GM19193 (cell line): Measurements from ENCODE around the gene IGSF10.

Experiments used
- POLR2A ChIP-seq: IDR thresholded peaks from 4 replicates; pipeline ENCODE4 v1.6.1; 2011; ENCODE audit not compliant: insufficient read depth, insufficient read length; ENCODE audit errors: extremely low read depth

IGSF10 gene

DNA sequence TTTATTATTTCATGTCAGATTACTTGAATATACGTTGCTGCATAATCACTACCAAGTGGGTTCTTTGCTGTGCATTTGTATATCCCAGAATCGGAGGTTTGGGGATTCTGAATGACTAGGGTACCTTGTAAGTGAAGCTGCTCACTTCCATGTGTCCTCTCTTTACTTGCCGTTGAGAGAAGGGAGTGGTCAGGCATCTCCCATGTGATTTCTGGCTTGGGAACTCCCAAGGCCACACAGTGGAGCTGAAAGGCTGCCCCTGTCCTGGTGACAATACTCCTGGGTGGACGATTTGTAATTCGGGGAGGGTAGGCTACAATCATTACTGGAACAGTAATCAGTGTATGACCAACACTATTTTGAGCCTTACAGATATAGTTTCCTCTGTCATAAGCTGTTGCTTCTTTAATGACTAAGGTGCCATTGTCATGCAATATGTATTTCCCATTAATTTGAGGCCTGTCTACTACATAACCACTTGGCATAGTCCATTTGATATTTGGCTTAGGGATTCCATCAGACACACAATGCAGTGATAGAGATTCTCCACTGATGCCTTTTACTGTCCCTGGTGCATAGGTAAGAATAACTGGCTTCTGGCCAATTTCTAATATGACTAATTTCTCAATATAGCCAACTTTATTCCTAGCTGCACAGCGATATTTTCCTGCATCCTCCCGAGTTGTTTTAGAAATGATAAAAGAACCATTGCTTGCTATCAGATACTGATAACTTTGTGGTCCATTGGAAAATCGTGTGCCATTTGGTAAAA is 24.0 kb downstream of the IGSF10 start:
- no peak for TF ChIP-seq POLR2A

DNA sequence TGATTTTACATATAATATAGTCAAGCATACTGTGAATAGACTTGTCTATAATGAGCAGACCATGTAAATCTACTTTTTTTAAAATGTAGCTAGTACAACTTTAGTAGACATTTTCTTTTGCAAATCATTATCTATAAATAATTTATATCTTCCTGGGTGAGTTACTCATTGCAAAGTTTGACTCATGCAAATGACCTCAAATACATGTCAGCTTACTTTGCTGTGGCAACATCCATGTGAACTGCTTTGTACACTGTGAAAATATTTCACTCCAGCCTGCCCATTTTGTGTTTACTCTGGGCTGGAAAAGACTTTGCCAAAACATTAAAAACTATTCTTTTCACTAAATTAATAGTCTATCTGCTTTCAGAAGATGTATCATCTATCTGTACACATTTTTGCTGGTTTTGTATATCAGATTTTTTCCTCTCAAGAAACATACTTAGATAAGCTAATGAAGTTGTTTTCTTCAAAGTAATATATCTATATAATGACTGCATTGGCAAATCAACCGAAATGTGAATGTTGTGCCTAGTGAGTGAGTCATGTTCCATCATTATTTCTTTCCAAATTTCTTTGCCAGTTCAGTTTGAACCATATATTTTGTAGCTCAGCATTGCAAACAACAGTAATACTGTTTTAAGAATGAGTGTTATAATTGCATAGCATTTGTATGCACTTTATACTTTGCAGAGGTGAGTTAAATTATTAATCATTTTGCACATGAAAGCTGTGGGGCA is 26.5 kb downstream of the IGSF10 start:
- no peak for TF ChIP-seq POLR2A

DNA sequence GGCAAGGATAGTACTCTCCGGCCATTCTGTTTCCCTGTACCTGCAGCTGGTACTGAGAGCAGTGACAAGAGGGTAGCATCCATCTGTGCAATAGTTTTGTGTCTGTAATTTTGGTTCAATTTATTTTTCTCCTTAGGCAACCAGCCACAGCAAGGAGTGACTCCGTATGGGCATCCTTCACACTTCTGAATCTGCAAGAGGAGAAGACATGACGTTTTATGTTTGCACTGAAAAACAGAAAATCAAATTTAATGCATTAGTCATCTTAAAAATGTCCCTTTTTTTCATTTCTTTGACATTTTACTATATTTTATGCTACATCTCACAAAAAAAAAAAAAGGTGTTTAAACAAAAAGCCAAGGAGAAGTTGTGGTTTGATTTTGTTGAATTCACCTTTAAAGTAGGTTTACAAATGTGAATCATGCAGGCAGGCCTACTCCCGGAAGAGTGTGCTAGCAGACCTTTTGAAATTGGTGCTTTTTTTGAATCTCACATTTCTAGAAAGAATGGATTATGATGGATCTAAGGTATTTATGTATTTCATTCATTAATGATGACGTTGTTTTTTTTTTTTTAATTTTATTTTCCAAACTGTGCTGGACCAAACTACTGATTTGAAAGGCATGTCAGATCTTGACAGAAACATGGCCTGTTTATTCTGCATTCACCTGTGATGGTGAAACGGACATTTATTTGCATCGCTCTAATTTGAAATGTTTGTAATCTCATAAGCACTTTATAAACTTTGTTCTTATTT is 28.1 kb downstream of the IGSF10 start:
- TF ChIP-seq POLR2A = no peak

DNA sequence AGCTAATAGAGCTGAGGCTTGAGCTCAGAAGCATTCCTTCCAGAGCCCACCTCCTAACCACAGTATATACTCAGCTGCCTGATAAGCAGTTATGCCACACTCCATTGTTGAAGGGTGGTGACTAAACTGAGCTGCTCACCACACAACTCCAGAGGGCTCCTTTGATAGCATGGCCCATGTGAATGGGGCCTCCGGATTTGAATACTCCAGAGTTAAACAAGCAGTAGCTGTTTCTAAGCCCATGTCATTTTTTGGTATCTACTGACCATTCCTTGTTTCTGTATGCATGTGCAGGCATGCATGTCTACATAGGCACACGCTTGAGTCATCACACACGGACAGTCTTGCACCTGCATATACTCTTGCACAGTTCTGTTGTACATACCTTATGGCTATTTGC is 28.9 kb downstream of the IGSF10 start:
- TF ChIP-seq POLR2A = no peak

DNA sequence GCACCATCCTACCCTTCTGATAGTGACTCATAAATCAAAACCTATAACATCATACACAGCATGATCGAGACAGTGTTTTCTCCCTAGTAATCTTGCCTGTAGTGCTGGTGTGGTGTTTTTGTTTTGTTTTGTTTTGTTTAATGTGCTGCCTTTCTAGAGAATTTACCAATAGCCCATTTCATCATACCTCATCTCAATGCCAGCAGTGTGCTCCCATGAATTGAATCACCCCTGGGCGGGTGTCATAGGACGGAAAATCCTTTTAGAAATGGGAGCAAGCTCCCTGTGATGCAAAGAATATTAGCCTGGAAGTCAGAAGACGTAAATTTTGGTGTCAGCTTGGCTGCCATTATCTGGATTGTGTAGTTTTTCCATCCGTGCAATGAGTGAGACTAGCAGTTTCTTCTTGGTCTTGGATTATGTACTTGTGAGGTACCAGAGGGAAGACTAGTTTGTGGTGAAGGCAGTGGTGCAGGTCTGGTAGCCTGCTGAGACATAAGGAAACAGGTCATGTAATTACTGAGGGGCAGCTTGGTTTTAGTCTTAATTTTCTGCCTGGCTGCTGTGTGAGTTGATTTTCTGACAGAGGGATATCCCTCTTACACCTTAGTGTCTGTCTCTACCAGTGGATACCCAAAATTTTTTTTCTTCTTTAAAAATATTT is 29.9 kb downstream of the IGSF10 start:
- TF ChIP-seq POLR2A = no peak

DNA sequence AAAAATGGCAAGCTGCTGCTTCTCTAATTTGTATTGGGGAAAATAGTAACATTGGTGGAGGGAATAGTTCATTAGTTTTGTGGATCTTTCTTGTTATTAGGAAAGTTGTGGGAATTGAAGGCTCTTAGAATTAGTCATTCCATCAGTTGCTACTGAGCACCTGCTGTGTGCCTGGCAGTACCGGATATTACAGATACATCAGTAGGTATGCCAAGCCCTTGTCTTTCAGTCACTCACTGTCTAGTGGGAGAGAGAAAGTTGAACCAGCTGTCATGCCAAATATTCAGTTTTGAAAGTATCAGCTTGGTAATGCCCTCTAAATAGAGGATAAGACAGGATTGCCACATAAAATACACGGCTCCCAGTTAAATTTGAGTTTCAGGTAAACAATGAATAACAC is 32.5 kb downstream of the IGSF10 start:
- no peak for TF ChIP-seq POLR2A

DNA sequence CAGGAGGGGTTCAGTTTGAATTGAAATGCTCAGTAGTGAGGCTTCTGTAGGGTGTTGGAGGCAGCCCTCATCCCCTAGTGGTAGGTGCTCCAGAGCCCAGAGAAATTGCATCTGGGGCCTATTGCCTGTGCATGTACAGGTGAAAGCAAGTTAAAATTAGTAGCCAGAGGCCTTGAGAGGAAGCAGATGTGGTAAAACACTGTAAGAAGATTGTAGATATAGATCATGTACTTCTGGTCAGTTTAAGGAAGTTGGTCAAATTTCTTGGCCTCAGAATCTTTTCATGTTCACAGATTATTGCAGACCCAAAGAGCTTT is 34.6 kb downstream of the IGSF10 start:
- no peak for TF ChIP-seq POLR2A

DNA sequence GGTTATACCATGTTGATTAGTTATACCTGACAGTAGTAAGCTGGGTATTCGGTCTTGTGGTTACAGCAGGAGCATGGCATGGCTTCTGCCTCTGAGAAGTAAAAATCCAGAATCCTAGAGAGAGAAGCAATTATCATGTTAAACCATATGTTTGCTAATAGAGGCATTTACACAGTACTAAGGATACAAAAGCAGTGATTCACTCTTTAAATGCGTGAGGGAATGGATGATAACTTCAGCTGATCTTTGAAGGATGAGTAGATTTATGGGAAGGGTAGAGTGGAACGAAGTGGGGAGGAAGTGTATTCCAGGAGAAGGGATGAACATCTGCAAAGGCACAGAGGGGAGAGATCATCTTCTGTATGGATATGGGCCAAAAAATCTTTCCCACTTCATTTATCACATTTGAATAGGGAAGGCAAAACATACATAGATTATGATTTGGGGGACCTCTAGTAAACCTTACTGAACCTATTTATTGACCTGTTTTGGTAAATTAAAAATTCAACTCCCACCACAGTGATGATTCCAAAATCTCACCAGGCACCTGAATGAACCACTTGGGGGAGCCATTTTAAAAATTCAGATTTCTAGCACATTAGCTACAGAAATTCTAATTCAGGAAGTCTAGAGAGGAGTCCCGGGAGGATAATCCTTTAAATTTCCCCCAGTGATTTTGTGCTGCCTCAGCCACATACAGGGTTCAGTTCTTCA is 35.1 kb downstream of the IGSF10 start:
- TF ChIP-seq POLR2A = no peak

DNA sequence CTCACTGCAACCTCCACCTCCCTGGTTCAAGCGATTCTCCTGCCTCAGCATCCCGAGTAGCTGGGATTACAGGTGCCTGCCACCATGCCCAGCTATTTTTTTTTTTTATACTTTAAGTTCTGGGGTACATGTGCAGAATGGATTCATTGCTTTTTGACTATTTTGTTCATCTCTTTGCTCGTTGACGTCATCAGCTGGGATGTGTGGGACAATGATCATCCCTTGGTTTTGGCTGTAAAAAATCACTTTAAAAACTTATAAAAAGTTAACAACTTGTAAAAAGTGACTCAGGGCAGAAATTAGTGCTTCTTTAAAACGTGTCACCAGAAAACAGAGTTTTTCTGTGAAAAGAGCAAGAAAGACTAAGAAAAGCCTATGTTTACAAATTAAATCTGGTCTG is 37.8 kb downstream of the IGSF10 start:
- no peak for TF ChIP-seq POLR2A

DNA sequence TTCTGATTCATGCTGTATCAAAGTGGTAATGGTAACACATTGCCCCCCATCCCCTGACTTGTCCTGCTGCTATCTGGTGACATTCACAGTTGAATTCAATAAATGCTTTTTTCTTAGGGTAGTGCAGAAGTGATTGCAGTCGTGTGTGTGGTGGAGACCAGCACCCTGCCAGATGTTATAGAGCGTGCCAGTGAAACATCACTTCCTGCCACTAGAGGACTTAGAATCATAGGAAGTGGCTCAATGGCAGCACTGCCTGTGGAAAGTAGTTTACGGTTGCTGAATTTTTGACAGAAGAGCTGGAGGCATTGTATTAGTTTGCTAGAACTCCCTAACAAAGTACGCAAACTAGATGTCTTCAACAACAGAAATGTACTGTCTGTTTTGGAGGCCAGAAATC is 38.9 kb downstream of the IGSF10 start:
- TF ChIP-seq POLR2A = no peak

DNA sequence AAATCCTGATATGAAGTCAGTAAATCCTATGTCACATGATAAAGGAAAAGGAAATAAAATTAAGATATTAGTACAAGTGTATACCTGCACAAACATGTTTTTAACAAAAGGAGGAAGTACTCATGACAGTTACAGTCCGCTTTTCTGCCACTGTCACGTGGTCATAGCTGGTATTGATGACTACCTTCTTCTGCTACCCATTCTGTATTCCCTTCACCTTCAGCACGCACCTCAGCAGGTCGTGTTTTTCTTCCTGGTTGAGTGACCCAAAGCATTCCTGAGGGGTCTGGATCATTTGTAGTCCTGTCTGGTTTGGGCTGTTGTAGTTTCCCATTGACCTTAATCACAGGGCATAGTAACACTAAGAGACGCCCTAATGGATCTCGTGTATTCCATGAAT is 41.1 kb downstream of the IGSF10 start:
- no peak for TF ChIP-seq POLR2A

DNA sequence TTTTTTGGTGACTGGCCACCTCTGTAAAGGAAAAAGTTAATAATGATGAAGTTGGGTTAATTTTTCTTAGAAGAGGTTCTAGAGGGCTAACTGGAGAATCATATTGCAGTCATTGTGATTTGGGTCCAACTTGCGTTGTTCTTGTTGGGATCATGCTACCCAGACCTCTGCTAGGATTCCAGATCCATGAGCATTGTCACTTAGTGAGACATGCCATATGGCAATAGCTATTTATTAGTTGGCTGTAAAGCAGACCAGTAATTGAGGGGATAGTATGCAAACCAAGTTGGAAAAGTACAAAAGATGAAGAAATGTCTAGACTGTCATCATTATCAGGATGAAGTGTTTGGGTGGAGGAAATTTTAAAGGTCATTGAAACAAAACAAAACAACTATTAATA is 45.6 kb downstream of the IGSF10 start:
- no peak for TF ChIP-seq POLR2A

DNA sequence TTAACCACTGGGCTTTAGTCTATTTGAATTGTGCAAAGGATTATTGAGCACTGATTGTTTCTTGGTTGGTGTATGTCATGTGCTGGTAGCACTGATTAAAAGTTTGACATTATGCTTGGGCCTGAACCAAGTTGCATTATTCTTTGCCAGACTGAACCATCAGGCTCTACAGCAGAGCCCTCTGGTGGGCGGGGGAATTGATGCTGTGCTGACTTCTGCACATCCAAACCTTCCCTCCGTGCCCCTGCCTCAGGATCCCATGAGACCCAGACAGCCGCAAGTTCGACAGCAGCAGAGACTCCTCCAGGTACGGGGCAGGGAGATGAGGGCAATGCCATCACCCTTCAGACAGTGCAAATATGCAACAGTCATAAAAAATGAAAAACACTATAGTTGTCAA is 47.9 kb downstream of the IGSF10 start:
- no peak for TF ChIP-seq POLR2A
